ENCODE measurements around the gene NFATC3. TPM values are rescaled to one million over a fixed set of nuclear protein-coding genes. Genes with fewer than 3 reads are reported as not detected.

The NFATC3 gene
- 12.3 TPM for polyA plus RNA-seq (2012; ENCODE audit: missing spikeins)

- FAIRE-seq = no peak
- peak; percentile 88 for DNase-seq (ENCODE audit: insufficient read length)
- TF ChIP-seq TAF1 (IDR thresholded peaks at IDR 0.05; ENCODE audit: borderline replicate concordance, low read depth, low read length) (peak; percentile 72), POLR2A (IDR thresholded peaks at IDR 0.05; ENCODE audit: low read depth, low read length) (no peak)
Measured at GRCh38 chr16:68085259-68086071, at the start of gene NFATC3. Gene NFATC3, plus strand, starts transcription at chr16:68085370. Its CDS starts 312 bp downstream, at chr16:68085682.

DNA sequence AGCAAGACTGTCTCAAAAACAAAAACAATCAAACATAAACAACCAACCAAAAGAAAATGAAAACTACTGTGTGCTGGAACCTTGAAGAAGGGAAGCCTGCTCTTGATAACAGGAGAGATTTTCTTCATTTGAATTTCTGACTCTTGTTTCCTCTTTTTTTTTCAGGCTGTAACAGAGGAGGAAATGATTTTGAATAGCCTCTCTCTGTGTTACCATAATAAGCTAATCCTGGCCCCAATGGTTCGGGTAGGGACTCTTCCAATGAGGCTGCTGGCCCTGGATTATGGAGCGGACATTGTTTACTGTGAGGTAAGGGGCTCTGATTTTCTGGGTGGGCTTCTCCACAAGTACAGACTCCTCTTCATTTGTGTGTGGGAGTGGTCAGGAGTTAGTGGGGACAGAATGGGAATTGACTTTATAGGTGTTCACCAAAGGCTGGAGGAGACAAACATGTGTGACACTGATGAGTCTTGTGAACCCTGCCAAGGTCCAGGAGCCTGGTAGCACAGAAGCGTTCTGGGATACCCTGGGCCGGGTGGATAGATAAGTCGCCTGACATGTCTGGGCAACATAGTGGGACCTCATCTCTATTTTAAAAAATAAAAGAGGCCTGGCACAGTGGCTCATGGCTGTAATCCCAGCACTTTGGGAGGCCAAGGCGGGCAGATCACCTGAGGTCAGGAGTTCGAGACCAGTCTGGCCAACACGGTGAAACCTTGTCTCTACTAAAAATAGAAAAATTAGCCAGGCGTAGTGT lies 47.2 kb upstream of the NFATC3 start:
- TF ChIP-seq POLR2A (IDR thresholded peaks at IDR 0.05; ENCODE audit: low read depth, low read length) = no peak
- TF ChIP-seq POLR2AphosphoS5 (IDR thresholded peaks at IDR 0.05; ENCODE audit: low read depth, low read length) = no peak
- no peak for TF ChIP-seq TAF1 (IDR thresholded peaks at IDR 0.05; ENCODE audit: borderline replicate concordance, low read depth, low read length)
- FAIRE-seq = no peak
- DNase-seq (ENCODE audit: insufficient read length) = no peak

DNA sequence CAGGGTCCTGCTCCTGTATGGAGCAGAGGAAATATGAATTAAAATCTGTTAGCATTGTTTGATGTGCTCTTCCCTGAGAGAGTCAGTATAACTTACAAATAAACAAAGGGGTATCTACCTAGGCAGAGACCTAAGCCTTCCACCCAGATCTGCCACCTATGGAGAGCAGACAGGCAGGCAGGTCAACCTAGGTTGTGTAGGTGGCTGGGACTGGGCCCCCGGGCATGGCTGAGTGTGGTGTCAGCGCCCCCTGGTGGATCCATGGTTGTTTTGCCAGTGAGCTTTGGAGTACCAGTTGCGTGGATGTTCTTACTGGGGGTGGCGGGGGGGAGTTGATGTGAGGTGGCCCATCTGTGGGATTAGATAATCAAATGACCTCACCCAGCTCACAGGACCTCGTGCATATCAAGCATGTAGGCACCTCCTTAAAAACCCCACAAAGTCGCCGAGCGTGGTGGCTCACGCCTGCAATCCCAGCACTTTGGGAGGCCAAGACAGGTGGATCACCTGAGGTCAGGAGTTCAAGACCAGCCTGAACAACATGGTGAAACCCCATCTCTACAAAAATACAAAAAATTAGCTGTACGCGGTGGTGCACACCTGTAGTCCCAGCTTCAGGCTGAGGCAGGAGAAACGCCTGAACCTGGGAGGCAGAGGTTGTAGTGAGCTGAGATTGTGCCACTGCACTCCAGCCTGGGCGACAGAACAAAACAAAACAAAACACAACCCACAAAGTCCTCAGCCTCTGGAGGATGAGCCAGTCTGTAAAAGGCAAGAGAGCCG lies 44.5 kb upstream of the NFATC3 start:
- DNase-seq (ENCODE audit: insufficient read length) (peak; percentile 68), FAIRE-seq (peak; percentile 87)
- TF ChIP-seq POLR2A (IDR thresholded peaks at IDR 0.05; ENCODE audit: low read depth, low read length) = no peak

DNA sequence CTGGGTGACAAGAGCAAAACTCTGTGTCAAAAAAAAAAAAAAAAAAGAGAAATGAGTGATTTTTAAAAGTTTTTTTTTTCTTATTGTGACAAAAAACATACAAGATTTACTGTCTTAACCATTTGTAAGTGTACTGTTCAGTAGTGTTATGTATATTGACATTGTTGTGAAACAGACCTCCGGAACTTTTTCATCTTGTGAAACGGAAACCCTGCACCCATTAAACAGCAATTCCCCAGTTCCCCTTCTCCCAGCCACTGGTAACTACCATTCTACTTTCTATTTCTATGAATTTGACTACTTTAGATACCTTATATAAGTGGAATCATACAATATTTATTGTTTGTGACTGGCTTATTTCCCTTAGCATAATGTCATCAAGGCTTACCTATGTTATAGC lies 43.4 kb upstream of the NFATC3 start:
- TF ChIP-seq POLR2AphosphoS5 (IDR thresholded peaks at IDR 0.05; ENCODE audit: low read depth, low read length) = no peak
- TF ChIP-seq POLR2A (IDR thresholded peaks at IDR 0.05; ENCODE audit: low read depth, low read length) = no peak
- no peak for TF ChIP-seq TAF1 (IDR thresholded peaks at IDR 0.05; ENCODE audit: borderline replicate concordance, low read depth, low read length)
- FAIRE-seq (peak; percentile 9), DNase-seq (ENCODE audit: insufficient read length) (no peak)

DNA sequence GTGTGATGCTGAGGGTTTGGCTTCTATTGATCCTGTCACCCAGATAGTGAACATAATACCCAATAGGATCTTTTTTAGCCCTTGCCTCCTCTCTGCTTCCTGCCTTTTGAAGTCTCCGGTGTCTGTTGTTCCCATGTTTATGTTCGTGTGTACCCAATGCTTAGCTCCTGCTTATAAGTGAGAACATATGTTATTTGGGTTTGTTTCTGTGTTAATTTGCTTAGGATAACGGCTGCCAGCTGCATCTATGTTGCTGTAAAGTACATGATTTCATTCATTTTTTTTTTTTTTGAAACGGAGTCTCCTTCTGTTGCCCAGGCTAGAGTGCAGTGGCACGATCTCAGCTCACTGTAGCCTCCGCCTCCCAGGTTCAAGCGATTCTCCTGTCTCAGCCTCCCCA lies 39.1 kb upstream of the NFATC3 start:
- no peak for FAIRE-seq

GRCh38 chr16:68047987-68048386 lies 37.2 kb upstream of the NFATC3 start:
- FAIRE-seq (no peak), DNase-seq (ENCODE audit: insufficient read length) (no peak)
- TF ChIP-seq POLR2AphosphoS5 (IDR thresholded peaks at IDR 0.05; ENCODE audit: low read depth, low read length) = no peak
- TF ChIP-seq TAF1 (IDR thresholded peaks at IDR 0.05; ENCODE audit: borderline replicate concordance, low read depth, low read length) = no peak
- TF ChIP-seq POLR2A (IDR thresholded peaks at IDR 0.05; ENCODE audit: low read depth, low read length) = no peak

More for the DNA sequence above, 39.1 kb upstream of the NFATC3 start:
- no peak for TF ChIP-seq POLR2AphosphoS5 (IDR thresholded peaks at IDR 0.05; ENCODE audit: low read depth, low read length)
- no peak for TF ChIP-seq TAF1 (IDR thresholded peaks at IDR 0.05; ENCODE audit: borderline replicate concordance, low read depth, low read length)
- TF ChIP-seq POLR2A (IDR thresholded peaks at IDR 0.05; ENCODE audit: low read depth, low read length) = no peak
- no peak for DNase-seq (ENCODE audit: insufficient read length)

GRCh38 chr16:68049449-68049848 lies 35.7 kb upstream of the NFATC3 start:
- FAIRE-seq = no peak
- TF ChIP-seq POLR2A (IDR thresholded peaks at IDR 0.05; ENCODE audit: low read depth, low read length) (no peak), TAF1 (IDR thresholded peaks at IDR 0.05; ENCODE audit: borderline replicate concordance, low read depth, low read length) (no peak), POLR2AphosphoS5 (IDR thresholded peaks at IDR 0.05; ENCODE audit: low read depth, low read length) (no peak)
- no peak for DNase-seq (ENCODE audit: insufficient read length)

GRCh38 chr16:68055395-68055794 lies 29.8 kb upstream of the NFATC3 start:
- DNase-seq (ENCODE audit: insufficient read length) = no peak
- no peak for FAIRE-seq
- TF ChIP-seq POLR2AphosphoS5 (IDR thresholded peaks at IDR 0.05; ENCODE audit: low read depth, low read length) (no peak), TAF1 (IDR thresholded peaks at IDR 0.05; ENCODE audit: borderline replicate concordance, low read depth, low read length) (no peak), POLR2A (IDR thresholded peaks at IDR 0.05; ENCODE audit: low read depth, low read length) (no peak)

- DNase-seq (ENCODE audit: insufficient read length) (no peak), FAIRE-seq (no peak)
- no peak for TF ChIP-seq POLR2A (IDR thresholded peaks at IDR 0.05; ENCODE audit: low read depth, low read length)
- TF ChIP-seq POLR2AphosphoS5 (IDR thresholded peaks at IDR 0.05; ENCODE audit: low read depth, low read length) = no peak
- no peak for TF ChIP-seq TAF1 (IDR thresholded peaks at IDR 0.05; ENCODE audit: borderline replicate concordance, low read depth, low read length)
Measured at GRCh38 chr16:68059804-68060203, 25.4 kb upstream of the NFATC3 start.

GRCh38 chr16:68061396-68061795 lies 23.8 kb upstream of the NFATC3 start:
- no peak for TF ChIP-seq POLR2AphosphoS5 (IDR thresholded peaks at IDR 0.05; ENCODE audit: low read depth, low read length)
- no peak for TF ChIP-seq TAF1 (IDR thresholded peaks at IDR 0.05; ENCODE audit: borderline replicate concordance, low read depth, low read length)
- TF ChIP-seq POLR2A (IDR thresholded peaks at IDR 0.05; ENCODE audit: low read depth, low read length) = no peak
- DNase-seq (ENCODE audit: insufficient read length) (no peak), FAIRE-seq (no peak)

DNA sequence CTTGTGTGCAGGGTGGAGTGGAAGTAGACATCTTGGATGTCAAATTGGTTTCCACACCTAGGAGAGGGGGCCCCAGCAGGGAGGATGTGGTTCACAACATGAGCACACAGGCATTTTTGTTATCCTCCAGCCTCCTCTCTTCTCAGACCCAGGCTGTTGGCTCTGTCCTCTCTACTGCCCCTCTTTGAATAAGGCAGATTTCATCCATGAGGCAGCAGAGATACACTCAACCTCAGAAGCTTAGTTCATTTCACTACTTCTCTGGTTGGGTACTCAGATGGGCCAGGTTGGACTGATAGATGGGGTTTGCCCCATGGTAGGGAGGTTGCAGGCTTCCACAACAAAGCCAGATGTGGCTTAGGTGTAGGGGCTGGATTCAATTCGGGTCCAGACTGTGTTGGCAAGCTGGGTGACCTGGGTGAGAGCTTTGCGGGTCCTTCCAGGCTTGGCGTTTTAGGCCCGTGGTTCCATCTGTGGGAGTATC lies 22.2 kb upstream of the NFATC3 start:
- no peak for FAIRE-seq
- no peak for DNase-seq (ENCODE audit: insufficient read length)
- TF ChIP-seq POLR2AphosphoS5 (IDR thresholded peaks at IDR 0.05; ENCODE audit: low read depth, low read length) = no peak
- TF ChIP-seq POLR2A (IDR thresholded peaks at IDR 0.05; ENCODE audit: low read depth, low read length) = no peak
- TF ChIP-seq TAF1 (IDR thresholded peaks at IDR 0.05; ENCODE audit: borderline replicate concordance, low read depth, low read length) = no peak
